LNCAP (cell line): ENCODE data around the gene SEC31B.
A peak's percentile ranks its signal among the peaks of the same experiment; 100 is the strongest.

Source experiments
- TF ChIP-seq, protein P1 (sequence below): fragments of 450-650 bp; IDR thresholded peaks from 2 replicates; pipeline ENCODE4 v1.5.1; 2017; ENCODE audit warnings: mild to moderate bottlenecking

The SEC31B gene

DNA sequence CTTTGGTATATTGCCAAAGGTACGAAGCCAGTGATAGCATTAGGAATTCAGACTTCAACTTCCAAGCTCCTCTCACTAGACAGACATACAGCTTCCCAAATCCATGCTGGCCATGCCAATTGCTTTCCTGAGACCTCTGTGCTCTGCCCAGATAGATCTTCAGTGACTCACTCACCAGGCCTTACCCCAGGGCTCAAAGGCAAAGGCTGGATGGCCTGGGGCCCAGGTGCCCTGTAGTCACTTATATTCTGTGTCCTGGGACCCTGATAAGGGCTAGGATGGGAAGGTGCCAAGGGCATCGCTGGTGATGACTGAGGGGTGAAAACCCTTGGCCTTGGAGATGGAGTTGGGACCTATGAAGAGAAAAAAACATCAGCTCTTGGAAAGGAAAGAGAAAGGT, 29.1 kb downstream of the SEC31B start:
- TF ChIP-seq, protein P1, sequence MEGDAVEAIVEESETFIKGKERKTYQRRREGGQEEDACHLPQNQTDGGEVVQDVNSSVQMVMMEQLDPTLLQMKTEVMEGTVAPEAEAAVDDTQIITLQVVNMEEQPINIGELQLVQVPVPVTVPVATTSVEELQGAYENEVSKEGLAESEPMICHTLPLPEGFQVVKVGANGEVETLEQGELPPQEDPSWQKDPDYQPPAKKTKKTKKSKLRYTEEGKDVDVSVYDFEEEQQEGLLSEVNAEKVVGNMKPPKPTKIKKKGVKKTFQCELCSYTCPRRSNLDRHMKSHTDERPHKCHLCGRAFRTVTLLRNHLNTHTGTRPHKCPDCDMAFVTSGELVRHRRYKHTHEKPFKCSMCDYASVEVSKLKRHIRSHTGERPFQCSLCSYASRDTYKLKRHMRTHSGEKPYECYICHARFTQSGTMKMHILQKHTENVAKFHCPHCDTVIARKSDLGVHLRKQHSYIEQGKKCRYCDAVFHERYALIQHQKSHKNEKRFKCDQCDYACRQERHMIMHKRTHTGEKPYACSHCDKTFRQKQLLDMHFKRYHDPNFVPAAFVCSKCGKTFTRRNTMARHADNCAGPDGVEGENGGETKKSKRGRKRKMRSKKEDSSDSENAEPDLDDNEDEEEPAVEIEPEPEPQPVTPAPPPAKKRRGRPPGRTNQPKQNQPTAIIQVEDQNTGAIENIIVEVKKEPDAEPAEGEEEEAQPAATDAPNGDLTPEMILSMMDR = no peak

DNA sequence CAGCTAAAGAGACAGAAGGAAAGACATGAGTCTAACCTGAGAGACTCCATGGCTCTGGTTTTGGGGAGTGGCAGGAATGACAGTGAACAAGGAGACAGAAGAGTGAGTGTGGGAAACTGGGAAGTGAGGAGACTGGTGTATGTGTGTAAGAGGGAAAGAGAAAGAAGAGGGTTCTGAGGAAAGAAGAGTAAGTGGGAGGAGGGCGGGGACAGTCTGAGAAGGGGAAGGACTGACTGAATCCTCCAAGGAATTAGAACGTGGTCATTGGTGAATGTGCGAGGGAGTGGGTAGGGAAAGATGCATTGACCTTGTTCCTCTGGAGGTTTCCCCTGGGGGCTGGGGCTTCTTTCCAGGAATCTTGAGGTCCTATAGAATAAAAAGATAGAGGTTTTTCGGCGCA, 30.3 kb downstream of the SEC31B start:
- TF ChIP-seq, protein P1 = no peak

DNA sequence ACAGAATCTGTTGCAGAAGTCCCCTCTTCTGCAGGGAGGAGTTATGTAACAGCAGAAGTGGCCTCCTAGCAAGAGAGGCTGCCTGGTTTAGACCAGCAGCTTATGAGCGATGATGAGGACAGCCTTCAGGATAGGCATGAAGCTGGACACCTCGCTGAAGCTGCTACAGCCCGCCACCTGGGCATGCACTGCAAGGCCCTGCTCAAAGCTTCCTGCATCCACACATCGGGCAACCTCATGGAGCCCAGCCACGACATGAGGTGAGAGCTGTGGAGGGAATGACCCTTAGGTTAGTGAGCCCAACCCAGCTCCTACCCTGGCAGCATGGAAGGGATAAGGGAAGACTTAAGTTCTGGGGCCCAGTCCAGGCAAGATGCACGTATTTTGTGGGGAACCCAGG, 32.1 kb downstream of the SEC31B start:
- TF ChIP-seq, protein P1 = no peak

DNA sequence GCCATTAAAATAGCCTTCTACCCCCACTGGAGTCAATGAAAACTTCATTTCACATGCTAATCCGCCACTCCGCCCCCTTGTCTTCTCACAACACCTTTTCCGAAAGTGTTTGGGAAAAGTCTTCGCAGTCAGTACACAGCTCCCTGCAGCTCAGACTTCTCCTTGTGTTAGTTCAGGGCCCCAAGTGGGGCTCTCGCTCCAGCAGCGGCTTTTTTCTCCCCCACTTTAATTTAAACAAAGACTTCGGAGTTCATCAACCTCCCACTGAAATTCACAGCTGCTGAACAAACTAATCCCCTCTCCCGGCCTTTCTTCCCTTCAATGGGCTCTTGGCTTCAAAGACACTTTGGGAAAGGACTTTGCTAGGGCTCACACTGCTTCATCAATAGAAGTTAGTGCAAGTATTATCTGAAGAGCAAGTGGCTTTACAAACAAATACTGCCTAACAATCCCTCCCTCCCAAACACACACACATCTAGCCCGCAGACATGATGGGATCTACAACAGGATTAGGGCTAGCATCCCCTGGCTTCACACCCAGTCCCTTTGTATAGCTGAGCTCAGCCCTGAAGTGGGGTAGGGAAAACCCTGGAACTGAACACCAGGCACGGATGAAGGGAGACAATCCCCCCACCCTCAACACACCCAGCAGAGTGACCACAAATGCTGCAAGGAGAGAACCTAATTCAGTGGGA, 33.7 kb downstream of the SEC31B start:
- TF ChIP-seq, protein P1 = no peak

DNA sequence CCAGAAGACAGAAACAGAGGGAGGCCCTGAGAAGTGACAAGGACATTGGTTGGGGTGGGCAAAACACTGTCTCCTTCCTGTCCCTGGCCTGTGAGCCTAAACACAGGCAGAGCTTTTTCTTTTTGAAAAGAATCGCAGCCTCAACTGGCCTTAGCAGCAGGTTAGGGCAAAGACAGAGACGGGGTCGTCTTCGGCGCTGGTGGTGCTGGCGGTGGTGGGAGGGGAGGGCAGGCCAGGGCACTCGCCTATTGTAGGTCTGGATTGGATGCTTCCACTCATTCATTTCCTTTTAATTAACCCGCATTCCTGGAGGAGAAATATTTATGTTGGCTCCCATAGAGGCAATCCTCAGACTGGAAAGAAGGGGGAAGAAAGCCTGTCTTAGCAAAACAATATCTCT, 34.3 kb downstream of the SEC31B start:
- TF ChIP-seq, protein P1 = no peak

DNA sequence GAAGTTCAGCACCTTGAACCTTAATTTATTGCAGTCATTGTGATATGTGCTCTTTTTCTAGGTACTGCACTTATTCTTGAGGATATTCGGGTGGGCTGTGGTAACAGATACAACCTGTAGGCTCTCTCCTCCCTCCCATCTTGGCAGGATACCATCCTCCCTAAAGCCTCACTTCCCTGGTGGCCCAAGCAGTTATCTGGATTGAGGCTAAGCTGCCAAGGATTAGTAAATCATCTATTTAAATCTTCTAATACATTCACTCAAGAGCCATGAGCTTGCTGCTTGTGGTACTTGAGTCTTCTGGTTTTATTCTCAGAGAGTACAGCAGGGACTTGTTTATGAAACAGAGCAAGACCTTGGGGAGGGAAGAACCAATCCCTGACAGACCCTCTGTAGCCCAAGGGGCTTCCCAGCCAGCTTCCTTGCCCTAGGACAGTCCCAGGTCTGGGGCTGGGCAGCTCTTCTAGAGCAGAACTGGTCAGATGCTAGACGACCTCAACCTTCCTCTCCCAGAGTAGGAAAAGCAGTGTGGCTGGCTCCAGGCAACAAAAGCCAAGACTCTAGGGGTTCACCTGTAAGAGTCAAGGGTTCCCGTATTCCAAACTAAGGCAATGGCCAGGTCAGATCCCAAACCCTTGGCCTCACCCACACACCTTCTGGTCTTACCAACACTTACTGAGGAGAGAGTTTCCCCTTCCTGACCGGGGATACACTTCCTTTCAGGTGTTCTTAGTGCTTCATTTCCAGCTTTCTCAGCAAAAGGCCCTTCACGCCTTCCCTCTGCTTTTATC, 35.6 kb downstream of the SEC31B start:
- TF ChIP-seq, protein P1 = no peak

DNA sequence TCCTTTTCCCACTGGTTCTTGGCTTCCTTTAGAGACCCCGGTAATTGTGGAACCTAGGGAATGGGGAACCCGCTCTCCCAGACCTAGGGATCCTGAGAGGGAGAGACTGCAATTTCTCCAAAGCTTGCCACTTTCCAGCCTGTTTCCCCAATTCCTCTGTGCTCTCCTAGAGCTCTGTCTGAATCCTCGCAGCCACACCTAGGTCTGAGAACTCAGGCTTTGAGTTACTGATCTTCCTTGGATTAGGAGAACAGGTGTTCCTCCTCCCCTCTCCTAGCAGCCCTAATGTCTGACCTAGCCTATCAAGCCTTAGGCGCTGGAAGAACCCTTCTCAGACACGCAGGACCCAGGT, 36.9 kb downstream of the SEC31B start:
- TF ChIP-seq, protein P1 = 0 out of 2 replicates have a peak, but pooled peaks have one; percentile 11
